ENCODE results near the gene CAMK2N2.
A peak's percentile ranks its signal among the peaks of the same experiment; 100 is the strongest.
"Not testable (repeated sequence)": the region's sequence is repeated elsewhere in the genome, so short reads cannot be mapped to it uniquely, and the experiment has no call there.

CAMK2N2 gene

GRCh38 chr3:184272269-184272668 is 10.9 kb upstream of the CAMK2N2 start:
- no peak for DNase-seq

DNA sequence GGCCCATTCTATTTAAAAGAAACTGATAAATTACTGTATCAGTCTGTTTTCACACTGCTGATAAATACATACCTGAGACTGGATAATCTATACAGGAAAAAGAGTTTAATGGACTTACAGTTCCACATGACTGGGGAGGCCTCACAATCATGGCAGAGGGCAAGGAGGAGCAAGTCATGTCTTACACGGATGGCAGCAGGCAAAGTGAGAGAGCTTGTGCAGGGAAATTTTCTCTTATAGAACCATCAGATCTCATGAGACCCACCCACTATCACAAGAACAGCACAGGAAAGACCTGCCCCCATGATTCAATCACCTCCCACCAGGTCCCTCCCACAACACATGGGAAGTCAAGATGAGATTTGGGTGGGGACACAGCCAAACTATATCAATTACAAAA is 5.9 kb upstream of the CAMK2N2 start:
- DNase-seq = not testable (repeated sequence)

DNA sequence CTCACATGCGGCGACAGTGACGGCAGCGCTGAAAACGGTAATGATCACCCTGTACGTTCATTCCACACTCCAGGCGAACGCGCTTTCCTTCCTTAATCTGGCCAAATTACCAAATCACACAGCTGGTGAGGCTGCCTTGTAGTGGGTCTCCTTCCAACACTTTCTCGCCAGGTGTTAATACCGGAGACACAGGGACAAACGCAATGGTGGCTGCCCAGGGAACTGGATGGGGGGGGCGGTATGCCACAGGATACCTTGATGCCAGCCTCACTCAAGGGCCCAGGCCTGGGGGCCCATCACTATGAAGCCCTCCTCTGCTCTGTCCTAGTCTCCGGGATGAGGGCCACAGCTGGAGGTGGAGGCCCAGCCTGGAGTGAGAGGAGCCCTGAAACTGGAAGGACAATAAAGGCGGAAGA is 1.4 kb upstream of the CAMK2N2 start:
- DNase-seq = peak; percentile 21

- DNase-seq = peak; percentile 40
These were observed 756 bp upstream of the CAMK2N2 start for GRCh38 chr3:184261854-184262763.

- peak; percentile 60 for DNase-seq
These were observed 556 bp downstream of the CAMK2N2 start for GRCh38 chr3:184260724-184261269.

DNA sequence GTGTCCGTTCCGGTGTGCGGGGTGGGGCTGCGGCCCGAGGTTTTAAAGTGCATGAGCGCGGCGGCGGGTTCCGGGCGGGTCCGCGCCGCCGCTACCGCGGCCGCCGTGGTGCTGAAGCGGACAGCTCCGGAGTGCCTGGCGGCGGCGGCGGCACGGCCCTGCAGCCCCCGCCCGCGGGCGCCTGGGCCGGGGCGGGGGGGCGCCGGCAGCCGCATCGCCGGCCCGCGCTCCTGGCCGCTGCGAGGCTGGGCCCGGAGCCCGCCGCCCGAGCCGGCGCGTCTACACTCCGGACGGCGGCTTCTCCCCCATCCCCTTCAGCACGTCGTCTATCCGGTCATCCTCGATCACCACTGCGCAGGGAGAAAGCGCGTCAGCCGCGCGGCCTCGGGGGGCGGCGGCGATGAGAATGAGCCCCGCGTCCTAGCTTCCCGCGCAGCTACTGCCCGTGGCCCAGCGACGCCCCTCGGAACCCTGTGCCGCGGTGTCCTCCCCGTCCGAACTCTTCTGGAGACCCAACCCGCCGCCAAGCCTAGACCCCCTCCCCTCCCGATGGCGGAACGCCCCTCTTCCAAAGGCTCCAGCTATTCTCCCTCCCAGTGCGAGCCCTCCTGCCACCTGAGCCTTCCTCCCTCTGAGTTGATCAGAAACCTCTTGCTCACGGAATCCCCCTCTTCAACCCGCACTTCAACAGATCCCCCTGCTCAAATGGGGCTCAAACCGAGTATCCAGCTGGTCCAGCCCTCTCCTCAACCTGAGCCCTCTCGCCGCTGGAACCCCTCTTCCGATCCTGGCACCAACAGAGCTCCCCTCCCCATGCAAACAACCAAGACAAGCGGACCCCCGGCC is 1.3 kb downstream of the CAMK2N2 start:
- peak; percentile 50 for DNase-seq

DNA sequence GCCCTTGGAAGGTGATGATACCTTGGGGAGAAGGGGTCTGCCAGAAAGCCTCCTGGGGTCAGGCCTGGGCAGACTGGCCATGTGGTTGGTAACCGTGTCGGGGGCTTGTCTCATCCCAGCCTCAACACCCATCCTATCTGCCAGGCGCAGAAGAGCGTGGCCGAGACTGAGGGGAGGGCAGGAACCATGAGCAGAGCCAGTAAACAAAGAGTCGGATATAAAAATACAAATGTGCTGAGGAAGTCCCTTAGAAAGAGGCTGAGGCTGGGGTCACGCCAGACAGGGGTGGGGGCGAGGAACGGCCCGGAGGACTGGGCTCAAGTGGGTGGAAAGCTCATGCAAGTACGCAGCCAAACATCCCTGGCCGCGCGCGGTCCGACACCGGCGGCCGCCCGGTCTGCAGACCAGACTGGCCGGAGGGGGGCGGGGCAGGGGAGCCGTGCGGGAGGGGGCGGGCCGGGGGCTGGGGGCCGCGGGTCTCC is 1.9 kb downstream of the CAMK2N2 start:
- DNase-seq = no peak

- DNase-seq = no peak
These were observed 2.4 kb downstream of the CAMK2N2 start for GRCh38 chr3:184258926-184259325.

DNA sequence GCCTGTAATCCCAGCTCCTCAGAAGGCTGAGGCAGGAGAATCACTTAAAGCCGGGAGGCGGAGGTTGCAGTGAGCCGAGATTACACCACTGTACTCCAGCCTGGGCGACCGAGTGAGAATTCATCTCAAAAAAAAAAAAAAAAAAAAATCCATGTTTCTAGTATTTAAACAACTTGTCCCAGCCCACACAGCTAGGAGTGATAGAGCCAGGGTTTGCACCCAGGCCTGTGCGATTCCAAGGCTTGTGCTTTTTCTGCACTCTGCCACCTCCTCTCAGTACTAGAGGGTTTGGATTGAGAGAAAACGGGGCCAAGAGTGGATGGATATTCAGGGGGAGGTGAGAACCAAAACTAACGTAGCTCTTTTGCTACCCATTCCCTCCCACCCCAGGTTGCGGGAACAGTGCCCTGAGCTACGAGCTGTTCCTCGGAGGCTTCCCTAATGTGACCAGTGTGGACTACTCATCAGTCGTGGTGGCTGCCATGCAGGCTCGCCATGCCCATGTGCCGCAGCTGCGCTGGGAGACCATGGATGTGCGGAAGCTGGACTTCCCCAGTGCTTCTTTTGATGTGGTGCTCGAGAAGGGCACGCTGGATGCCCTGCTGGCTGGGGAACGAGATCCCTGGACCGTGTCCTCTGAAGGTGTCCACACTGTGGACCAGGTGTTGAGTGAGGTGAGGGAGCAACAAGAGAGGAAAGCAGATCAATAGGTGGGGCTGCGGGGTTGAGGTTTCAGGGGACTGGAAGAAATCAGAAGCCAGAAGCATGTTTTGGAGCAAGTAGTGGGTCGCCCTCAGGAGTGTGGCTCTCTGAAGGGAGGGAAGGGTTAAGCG is 4.1 kb downstream of the CAMK2N2 start:
- no peak for DNase-seq

- DNase-seq = no peak
These were observed 5.9 kb downstream of the CAMK2N2 start for GRCh38 chr3:184255291-184256039.

GRCh38 chr3:184250167-184250828 is 11.1 kb downstream of the CAMK2N2 start:
- DNase-seq = peak; percentile 61

DNA sequence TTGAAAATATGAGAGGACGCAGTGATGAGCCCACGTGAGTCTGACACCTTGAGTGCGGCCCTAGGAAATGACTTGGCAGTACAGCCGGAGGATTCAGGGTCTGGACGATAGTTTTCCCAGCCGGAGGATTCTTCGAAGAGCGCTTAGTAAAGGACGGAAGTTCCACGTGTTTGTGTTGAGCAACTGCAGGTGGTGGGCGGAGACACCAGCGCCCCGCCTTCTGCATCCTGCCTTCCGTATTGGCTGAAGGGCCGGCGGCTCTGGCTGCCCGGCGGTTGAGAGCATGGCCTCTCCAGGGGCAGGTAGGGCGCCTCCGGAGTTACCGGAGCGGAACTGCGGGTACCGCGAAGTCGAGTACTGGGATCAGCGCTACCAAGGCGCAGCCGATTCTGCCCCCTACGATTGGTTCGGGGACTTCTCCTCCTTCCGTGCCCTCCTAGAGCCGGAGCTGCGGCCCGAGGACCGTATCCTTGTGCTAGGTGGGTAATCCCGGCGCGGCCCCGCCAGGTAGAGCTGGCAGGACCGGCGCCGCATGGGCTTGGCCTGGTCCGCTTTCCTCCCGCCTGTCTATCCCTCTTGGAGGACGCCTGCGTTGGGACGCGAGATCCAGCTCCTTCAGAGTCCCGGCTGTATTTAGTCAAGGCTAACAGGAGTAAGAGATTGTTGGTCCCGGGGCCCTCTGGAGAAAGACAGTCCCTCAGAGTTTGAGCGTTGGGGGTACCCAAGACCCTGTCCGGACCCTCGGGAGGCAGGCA is 11.8 kb downstream of the CAMK2N2 start, which contains the start of gene EEF1AKMT4:
Gene EEF1AKMT4, plus strand, starts transcription at position 261 of the 755 bp plus-strand sequence. Its CDS starts 23 bp downstream, at position 284.
- peak; percentile 80 for DNase-seq

- peak; percentile 86 for DNase-seq
These were observed 12.6 kb downstream of the CAMK2N2 start, which contains the start of gene ALG3 for GRCh38 chr3:184248454-184249411. Gene ALG3, minus strand, starts transcription at chr3:184248962. Its CDS starts 22 bp downstream, at chr3:184248940.

DNA sequence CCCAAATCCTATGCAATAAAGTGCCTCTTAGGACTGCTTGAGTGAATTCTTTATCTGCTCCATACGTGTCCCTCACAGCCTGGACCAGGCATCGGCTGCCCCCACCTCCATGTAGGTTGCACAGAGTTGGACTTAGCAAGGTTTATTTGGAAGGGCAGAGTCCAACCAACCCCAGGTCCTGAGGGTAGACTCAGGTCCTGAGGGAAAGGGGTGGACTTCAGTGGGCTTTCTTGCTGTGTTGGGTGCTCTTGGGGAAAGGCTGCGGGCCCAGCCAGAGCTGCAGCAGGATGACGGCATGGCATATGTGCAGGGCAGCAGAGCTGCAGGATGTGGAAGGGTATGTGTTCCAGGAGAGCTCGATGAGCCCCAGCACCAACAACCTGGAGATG is 19.1 kb downstream of the CAMK2N2 start:
- no peak for DNase-seq

- peak; percentile 48 for DNase-seq
These were observed 19.7 kb downstream of the CAMK2N2 start for GRCh38 chr3:184241447-184242296.

DNA sequence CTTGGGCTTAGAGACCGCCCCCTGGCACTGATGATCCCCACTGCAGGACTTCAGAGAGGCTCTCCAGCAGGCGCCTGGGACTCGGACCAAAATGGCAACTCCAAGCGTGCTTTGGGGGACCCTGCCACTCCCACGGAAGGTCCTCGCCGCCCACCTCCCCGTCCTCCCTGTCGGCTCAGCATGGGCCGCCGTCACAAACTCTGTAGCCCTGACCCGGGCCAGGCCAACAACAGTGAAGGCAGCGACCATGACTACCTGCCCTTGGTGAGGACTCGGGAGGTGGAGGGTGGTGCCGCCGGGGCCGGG is 20.3 kb downstream of the CAMK2N2 start:
- DNase-seq = no peak

- DNase-seq = peak; percentile 9
These were observed 20.8 kb downstream of the CAMK2N2 start for GRCh38 chr3:184240384-184241140.
